ENCODE results near the gene HRH1.

DNA sequence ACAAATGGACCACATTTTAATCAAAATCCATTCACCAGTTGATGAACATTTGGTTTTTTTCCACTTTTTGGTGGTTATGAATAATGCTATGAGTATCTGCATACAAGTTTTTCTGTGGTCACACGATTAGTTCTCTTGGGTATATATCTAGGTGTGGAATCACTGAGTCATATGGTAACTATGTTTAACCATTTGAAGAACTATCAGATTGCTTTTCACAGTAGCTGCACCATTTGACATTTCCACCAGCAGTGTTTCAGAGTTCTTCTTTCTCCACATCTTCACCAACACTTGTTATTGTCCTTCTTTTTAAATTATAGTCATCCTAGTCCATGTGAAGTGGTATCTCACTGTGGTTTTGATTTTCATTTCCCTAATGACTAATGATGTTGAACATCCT is 84.6 kb downstream of the HRH1 start:
- TF ChIP-seq, protein P1, sequence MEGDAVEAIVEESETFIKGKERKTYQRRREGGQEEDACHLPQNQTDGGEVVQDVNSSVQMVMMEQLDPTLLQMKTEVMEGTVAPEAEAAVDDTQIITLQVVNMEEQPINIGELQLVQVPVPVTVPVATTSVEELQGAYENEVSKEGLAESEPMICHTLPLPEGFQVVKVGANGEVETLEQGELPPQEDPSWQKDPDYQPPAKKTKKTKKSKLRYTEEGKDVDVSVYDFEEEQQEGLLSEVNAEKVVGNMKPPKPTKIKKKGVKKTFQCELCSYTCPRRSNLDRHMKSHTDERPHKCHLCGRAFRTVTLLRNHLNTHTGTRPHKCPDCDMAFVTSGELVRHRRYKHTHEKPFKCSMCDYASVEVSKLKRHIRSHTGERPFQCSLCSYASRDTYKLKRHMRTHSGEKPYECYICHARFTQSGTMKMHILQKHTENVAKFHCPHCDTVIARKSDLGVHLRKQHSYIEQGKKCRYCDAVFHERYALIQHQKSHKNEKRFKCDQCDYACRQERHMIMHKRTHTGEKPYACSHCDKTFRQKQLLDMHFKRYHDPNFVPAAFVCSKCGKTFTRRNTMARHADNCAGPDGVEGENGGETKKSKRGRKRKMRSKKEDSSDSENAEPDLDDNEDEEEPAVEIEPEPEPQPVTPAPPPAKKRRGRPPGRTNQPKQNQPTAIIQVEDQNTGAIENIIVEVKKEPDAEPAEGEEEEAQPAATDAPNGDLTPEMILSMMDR (conservative IDR thresholded peaks at IDR 0.05; ENCODE audit: low read depth in 2 of 2): no peak
- TF ChIP-seq POLR2AphosphoS5 (IDR thresholded peaks at IDR 0.05; ENCODE audit: low read depth): no peak
